Osteoblast (primary cell): ENCODE results near the gene DDX56. TPM values are rescaled to one million over a fixed set of nuclear protein-coding genes. Genes with fewer than 3 reads are reported as not detected.

Experiments
- DNase-seq: peaks from one replicate; pipeline ENCODE4 v3.0.0; 2011; ENCODE audit warnings: low spot score, mixed read lengths; ENCODE audit not compliant: insufficient read length; ENCODE audit errors: missing footprints
- H2AFZ ChIP-seq: 2 replicates; pipeline ENCODE4 v1.6.0; 2011; ENCODE audit warnings: mild to moderate bottlenecking, low read length
- H3K27ac ChIP-seq: 2 replicates; pipeline ENCODE4 v1.5.1; 2011; ENCODE audit warnings: mild to moderate bottlenecking, low read depth, low read length, moderate library complexity
- H3K27me3 ChIP-seq: 2 replicates; pipeline ENCODE4 v1.6.0; 2012; ENCODE audit warnings: mild to moderate bottlenecking, control low read depth, inconsistent platforms, low read length, moderate library complexity; ENCODE audit not compliant: insufficient read depth
- H3K36me3 ChIP-seq: 2 replicates; pipeline ENCODE4 v1.5.1; 2011; ENCODE audit warnings: mild to moderate bottlenecking, low read length, control low read depth, moderate library complexity; ENCODE audit not compliant: insufficient read depth
- H3K4me1 ChIP-seq: 2 replicates; pipeline ENCODE4 v1.5.1; 2011; ENCODE audit warnings: mild to moderate bottlenecking, low read length, control low read depth, moderate library complexity; ENCODE audit not compliant: insufficient read depth
- H3K4me2 ChIP-seq: 2 replicates; pipeline ENCODE4 v1.6.0; 2011; ENCODE audit warnings: mild to moderate bottlenecking, low read length; ENCODE audit not compliant: insufficient read depth
- H3K4me3 ChIP-seq: fragments of 200-600 bp; sonication (generic); 3 replicates; pipeline ENCODE4 v1.5.1; 2012; ENCODE audit warnings: mild to moderate bottlenecking, low read length, inconsistent platforms; ENCODE audit not compliant: insufficient read depth
- H3K79me2 ChIP-seq: 2 replicates; pipeline ENCODE4 v1.6.0; 2012; ENCODE audit warnings: mild to moderate bottlenecking, low read length, control low read depth, inconsistent platforms; ENCODE audit not compliant: insufficient read depth
- H3K9me3 ChIP-seq: 2 replicates; pipeline ENCODE4 v1.5.1; 2011; ENCODE audit warnings: low read depth, low read length, control low read depth
- H4K20me1 ChIP-seq: 2 replicates; pipeline ENCODE4 v1.6.0; 2012; ENCODE audit warnings: mild to moderate bottlenecking, low read length, control low read depth; ENCODE audit not compliant: insufficient read depth
- total RNA-seq: library from RNA; depleted of rRNA; stranded (reverse); fragments of >200 nt; gene quantifications from 2 replicates; pipeline ENCODE4 v1.2.3, GENCODE V29; 2012
- TF ChIP-seq, protein P1 (sequence below): IDR thresholded peaks from 2 replicates; pipeline ENCODE4 v1.5.1; 2011; ENCODE audit warnings: mild to moderate bottlenecking, low read depth, low read length, moderate library complexity; ENCODE audit errors: extremely low read depth

DDX56 gene
- total RNA-seq, 1 donor: 34.7 TPM

DNA sequence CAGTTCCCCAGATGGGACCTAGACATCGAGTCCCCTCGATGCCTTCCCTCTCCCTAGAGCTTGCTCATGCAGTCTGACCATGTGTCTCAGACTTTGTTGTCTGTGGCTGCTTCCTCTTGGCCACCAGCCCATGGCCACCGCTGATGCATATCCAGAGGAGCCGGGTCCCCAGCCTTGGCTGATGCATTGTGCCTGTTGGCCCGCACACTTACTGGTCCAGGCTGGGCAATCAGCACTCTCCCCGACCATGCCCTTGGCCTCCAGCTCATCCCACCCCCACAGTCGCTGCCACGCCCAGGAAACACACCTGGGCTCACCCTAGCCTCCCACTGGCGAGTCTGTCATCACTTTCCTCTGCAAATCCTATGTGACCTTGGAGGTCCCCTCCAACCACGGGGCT lies 42.7 kb downstream of the DDX56 start:
- no peak for DNase-seq
- H3K4me2 ChIP-seq: no peak overlapping the region
- no peaks in the 10 kb centered on the region for H3K9me3 ChIP-seq
- no peaks in the 10 kb centered on the region for H3K36me3 ChIP-seq
- H3K4me1 ChIP-seq: no peaks in the 10 kb centered on the region
- TF ChIP-seq, protein P1, sequence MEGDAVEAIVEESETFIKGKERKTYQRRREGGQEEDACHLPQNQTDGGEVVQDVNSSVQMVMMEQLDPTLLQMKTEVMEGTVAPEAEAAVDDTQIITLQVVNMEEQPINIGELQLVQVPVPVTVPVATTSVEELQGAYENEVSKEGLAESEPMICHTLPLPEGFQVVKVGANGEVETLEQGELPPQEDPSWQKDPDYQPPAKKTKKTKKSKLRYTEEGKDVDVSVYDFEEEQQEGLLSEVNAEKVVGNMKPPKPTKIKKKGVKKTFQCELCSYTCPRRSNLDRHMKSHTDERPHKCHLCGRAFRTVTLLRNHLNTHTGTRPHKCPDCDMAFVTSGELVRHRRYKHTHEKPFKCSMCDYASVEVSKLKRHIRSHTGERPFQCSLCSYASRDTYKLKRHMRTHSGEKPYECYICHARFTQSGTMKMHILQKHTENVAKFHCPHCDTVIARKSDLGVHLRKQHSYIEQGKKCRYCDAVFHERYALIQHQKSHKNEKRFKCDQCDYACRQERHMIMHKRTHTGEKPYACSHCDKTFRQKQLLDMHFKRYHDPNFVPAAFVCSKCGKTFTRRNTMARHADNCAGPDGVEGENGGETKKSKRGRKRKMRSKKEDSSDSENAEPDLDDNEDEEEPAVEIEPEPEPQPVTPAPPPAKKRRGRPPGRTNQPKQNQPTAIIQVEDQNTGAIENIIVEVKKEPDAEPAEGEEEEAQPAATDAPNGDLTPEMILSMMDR: no peak
- H2AFZ ChIP-seq: no peak overlapping the region
- H3K27ac ChIP-seq: no peak overlapping the region
- H4K20me1 ChIP-seq: peaks cover 3% of the 10 kb centered on the region
- no peaks in the 10 kb centered on the region for H3K27me3 ChIP-seq
- no peaks in the 10 kb centered on the region for H3K79me2 ChIP-seq
- H3K4me3 ChIP-seq: no peak overlapping the region

DNA sequence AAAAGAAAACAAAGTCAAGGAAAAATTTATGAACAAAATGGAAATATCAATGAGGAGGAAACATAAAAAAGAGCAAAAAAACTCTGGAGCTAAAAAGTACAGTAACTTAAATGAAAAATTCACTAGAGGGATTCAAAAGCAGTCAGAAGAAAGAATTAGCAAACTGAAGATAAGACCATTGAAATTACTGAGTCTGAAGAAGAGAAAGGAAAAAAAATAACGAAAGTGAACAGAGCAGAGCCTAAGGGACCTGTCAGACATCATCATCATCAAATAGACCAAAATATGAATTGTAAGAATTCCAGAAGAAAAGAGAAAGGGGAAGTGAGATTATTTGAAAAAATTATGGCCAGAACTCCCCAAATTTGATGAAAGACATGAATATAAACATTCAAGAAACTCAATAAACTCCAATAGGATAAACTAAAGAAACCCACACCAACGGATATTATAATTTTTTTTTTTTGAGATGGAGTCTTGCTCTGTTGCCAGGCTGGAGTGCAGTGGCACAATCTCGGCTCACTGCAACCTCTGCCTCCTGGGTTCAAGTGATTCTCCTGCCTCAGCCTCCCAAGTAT lies 48.8 kb downstream of the DDX56 start:
- Histone ChIP-seq H3K4me3 (no peak overlapping the region), H3K4me2 (no peak overlapping the region), H3K79me2 (no peaks in the 10 kb centered on the region), H3K27me3 (peaks cover 4% of the 10 kb centered on the region), H4K20me1 (no peaks in the 10 kb centered on the region), H3K36me3 (no peaks in the 10 kb centered on the region), H3K27ac (no peak overlapping the region), H3K4me1 (no peaks in the 10 kb centered on the region), H3K9me3 (no peaks in the 10 kb centered on the region), H2AFZ (no peak overlapping the region)
- TF ChIP-seq, protein P1: no peak
- DNase-seq: no peak

DNA sequence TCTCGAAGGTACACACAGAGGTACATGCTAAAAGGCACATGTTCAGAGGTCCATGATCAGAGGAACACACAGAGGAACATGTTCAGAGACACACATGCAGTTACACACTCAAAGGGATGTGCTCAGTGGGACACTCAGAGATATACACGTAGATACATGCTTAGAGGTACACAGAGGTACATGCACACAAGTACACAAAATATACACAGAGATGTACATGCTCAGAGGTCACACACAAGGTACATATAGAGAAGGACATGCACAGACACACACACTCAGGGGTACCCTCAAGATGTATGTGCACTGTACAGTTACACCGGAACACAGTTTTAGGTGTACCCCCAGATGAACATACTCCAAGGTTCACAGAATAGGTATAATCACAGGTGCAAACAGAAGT lies 51.4 kb downstream of the DDX56 start:
- DNase-seq: peak; percentile 66
- Histone ChIP-seq H3K4me1 (no peaks in the 10 kb centered on the region), H3K27me3 (peaks cover 4% of the 10 kb centered on the region), H3K79me2 (no peaks in the 10 kb centered on the region), H3K36me3 (no peaks in the 10 kb centered on the region), H2AFZ (no peak overlapping the region), H4K20me1 (no peaks in the 10 kb centered on the region), H3K9me3 (no peaks in the 10 kb centered on the region), H3K4me3 (no peak overlapping the region), H3K27ac (no peak overlapping the region), H3K4me2 (no peak overlapping the region)
- TF ChIP-seq, protein P1: no peak

DNA sequence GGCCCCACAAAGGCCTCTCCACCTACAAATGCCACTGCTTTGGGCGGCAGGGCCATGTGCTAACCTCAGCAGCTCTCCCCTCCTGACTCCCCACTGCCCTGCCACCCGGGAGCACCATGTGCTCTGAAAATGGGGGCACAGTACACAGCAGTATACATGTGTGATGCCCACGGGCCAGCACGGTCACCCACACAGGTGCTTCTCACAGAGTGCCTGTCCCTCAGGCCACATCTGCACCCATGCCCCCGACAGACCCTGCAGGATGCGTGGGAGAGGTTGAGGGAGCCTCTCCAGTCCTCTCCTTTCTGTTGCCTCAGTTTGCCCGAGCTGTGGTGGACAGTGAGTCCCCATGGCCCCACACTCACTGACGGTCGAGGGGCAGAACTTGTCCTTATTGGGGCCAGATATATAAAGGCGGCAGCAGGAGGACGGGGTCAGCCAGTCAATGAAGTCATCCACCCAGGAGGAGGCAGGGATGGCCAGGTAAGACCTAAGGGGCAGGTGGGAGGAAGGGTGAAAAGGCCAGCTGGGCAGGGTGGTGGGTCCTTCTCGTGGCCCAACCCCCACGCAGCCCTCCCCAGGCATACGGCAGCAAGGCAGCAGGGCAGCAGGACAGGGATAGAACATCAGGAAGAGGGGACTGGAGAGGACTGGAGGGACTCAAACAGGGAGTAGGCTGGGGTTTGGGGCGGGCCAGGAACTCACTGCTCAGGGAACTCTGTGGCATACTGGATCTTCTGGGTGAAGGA lies 52.2 kb downstream of the DDX56 start:
- no peaks in the 10 kb centered on the region for H3K36me3 ChIP-seq
- no peaks in the 10 kb centered on the region for H4K20me1 ChIP-seq
- H3K27ac ChIP-seq: no peak overlapping the region
- TF ChIP-seq, protein P1: no peak
- no peak overlapping the region for H3K4me2 ChIP-seq
- H3K4me1 ChIP-seq: no peaks in the 10 kb centered on the region
- peaks cover 4% of the 10 kb centered on the region for H3K27me3 ChIP-seq
- H3K79me2 ChIP-seq: no peaks in the 10 kb centered on the region
- H3K4me3 ChIP-seq: no peak overlapping the region
- H2AFZ ChIP-seq: no peak overlapping the region
- peak; percentile 69 for DNase-seq
- no peaks in the 10 kb centered on the region for H3K9me3 ChIP-seq
